SHP77 treated with DMSO at 0.1 percent for 48 hours (cell line): ENCODE data around the gene EIF5.

Source experiments
- DNase-seq: peaks from one replicate; lab custom pipeline; 2025; lab: John Stamatoyannopoulos, UW

Gene EIF5

DNA sequence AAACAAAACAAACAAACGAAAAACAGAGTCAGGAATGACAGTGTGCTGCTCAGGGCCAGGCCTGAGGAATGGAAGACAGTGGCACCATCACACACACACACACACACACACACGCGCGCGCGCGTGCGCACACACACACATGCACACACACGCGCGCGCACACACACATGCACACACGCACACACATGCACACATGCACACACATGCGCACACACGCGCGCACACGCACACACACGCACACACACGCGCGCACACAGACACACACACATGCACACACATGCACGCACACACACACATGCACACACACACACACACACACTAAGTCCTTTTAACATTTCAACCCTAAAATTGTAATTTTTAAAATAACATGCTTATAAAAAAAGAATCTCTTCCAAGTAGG lies 38.0 kb downstream of the EIF5 start:
- DNase-seq = no peak

DNA sequence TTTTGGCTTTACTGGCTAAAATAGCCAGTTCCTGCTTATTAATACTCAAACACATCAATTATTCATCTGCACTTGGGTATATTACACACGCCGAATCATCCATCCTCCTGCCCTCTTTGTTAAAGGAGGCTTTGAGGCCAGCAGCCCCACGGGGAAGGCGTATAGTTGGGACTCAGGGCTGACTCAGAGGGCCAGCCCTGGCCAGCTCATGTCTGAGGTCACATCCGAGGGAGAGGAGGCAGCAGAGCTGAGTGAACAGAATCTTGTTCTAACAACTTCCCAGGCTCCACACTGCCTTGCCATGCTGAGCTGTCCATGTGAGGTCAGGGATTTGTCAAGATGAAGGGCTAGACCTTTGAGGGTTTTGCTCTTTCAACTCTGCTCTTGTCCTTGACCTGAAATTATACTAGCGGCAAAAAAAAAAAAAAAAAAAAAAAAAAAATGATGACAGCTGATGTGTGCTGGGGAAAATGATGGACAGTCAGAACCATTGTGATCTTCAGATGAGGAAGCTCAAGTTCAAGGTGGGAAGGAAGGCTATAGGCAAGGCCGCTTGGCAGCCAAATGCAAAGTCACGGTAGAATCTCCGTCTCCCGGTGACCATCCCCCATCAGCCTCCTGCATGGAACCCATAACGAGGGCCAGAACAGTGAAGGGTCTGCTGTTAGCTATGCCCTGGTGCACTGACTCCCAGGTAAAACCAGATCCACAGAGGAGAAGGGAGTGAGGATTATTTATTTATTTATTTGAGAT lies 38.7 kb downstream of the EIF5 start:
- no peak for DNase-seq

DNA sequence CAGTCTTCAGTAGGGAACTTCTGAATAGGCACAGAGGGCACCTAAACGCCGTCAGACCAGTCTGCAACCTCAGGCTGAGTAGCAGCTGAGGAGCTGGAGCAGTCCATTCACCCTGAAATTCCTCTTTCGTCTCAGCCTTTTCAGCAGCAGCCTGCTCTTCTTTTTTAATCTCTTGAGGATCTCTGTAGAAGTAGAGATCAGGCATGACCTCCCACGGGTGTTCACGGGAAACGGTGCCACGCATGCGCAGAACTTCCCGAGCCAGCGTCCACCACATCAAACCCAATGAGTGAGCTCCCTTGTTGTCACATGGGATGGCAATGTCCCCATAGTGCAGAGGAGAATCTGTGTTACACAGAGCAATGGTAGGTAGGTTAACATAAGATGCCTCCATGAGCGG lies 40.1 kb downstream of the EIF5 start:
- DNase-seq = no peak

DNA sequence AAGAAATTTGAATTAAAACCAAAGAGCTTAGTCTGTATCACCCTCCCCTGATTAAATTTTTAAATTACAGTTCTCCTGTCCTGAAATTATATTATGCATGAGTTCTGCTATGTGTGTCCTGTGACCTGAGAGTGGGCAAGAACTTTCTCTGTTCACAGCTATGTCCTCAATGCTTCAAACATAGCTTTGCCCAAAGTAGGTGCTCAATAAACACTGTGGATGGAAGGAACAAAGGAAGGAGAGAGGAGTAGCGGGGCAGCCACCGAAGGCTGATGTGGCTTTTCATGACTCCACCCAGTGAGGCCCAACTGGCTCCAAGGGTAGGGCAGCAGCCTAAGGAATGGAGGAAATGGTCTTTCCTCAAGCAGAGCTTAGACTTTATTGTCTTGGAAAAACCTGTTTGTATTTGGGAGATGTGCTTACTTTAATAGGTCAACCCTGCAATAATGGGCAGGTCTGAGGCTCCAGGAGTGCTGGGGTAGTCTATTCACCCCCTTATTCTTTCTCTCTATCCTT lies 43.5 kb downstream of the EIF5 start:
- no peak for DNase-seq

DNA sequence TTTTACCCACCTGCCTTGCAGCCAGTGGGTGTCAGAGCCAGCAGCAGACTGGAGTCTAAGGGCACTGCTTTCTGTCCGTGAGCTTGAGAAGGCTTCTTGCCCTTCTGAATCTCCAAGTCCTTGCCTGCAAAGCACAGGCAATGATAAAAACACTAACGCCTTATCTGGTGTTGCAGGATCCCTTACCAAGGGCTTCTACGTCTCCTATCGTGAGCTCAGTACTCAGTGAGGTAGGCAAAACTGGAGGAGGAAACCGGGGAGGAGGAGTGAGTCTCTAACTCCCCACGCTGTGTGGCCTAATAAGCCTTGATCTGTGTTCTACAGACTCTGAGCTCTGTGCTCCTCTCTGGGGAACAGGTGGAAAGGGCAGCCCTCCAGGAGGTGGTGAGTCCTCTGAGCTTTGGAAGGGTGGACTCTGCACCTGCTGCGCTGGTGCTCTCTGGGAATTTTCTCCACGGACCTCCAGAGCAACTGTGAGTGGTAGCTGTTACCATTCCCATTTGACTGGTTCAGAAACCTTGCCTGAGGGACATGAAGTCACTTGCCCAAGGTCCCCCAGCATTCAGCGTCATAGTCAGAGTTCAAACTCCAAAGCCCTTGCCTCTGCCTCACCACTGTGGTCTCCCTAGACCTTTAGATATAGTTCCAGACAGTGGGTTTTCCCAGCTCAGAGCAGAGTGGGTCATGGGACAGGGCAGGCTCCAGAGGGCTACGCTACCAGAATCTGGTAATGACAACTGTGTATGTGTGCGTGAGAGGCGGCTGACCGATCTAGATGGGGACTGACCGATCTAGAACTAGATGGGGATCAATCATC lies 44.2 kb downstream of the EIF5 start:
- no peak for DNase-seq

DNA sequence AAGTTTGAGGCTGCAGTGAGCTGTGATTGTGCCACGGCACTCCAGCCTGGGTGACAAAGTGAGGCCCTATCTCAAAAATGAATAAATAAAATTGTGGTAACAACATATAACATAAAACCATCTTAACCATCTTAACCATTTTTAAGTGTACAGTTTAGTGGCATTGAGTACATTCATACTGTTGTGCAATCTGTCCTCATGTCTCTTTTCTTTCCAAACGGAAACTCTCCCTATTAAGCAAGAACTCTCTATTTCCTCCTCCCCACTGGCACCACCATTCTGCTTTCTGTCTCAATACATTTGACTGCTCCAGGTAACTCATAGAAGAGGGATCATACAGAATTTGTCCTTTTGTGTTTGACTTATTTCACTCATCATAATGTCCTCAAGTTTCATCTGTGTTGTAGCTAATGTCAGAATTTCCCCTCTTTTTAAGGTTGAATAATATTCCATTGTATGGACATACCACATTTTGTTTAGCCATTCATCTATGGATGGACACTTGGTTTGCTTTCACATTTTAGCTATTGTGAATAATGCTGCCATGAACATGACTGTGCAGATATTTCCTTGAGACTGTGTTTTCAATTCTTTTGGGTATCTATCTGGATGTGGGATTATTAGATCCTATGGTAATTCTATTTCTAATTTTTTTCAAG lies 46.8 kb downstream of the EIF5 start:
- no peak for DNase-seq

DNA sequence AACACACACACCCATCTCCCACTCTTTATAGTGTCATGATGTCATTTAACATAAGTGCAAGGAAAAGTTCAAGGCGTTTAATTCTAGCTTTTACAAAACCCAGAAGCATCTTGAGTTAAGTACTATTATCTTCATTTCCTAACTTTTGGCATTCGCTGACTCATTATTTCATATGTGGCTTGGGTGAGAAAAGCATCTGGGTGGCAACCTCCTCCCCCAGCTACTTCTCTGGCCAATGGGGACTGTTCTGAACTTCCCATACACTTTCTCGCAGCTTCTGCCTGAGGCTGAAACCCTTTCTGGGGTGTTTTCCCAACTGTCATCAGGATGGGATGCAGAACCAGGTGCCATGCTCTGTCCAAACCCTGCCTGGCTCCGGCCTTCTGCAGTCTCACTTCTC lies 48.3 kb downstream of the EIF5 start:
- DNase-seq = no peak

DNA sequence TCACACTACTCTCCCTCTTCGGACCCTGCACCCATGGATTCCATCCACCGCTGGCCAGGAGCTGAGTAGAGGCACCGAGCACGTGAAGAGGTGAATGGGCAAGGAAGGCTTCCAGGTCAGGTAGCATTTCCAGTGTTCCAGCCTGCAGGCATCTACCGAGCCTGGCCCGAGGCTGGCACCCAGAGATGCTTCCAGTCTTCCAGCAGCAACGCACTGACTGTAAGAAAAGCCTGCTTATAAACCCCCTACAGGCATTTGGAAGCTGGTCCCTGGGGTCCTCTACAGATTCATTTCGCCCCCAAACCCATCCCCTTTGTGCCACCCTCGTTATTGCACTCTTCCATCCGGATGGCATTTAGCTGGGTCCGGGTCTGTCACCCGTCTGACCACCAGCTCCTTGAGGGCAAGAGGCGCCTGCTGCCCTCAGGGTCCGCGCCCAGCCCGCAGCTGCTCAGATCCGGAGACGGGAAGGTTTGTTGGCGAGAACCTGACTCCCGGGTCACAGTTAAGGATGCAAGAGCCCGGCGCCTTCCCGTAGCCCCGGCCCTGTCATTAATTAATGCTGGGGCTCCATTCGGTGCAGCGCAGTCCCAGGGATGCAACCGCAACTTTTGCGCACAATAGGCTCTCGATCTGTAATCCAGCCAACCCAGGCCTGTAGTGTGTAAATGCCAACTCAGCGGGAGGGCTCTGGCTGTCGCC lies 50.6 kb downstream of the EIF5 start:
- no peak for DNase-seq

DNA sequence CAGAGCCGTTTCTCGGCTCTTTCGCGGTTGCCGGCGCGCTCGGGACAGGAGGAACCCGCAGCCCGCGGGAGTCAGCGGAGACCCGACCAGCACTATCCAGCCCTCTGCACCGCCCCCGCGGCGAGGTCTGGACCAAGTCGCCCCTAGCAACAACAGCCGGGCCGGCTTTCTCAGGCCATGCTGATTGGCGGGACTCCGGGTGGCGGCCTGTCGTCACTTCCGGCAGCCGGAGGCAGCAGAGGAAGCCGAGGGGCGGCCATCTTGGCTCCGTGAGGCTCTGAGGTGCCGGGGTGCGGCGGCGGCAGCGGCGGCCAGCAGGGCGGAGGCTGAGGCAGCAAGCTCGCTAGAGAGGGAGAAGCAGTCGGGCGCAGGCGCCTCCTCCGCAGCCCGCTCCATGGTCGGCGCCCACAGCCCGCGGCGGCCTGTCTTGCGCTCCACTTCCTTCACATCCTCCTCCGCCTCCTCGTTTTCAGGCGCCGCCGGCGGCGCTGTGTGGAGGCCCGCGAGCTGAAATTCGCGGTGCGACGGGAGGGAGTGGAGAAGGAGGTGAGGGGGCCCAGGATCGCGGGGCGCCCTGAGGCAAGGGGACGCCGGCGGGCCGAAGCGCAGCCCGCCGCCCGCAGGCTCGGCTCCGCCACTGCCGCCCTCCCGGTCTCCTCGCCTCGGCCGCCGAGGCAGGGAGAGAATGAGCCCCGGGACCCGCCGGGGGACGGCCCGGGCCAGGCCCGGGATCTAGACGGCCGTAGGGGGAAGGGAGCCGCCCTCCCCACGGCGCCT lies 51.3 kb downstream of the EIF5 start, which contains the start of gene MARK3:
Gene MARK3 (plus strand): TSS at position 264 of the 777 bp plus-strand sequence. CDS start 615 bp downstream, outside the sequence.
- DNase-seq = peak; percentile 87

DNA sequence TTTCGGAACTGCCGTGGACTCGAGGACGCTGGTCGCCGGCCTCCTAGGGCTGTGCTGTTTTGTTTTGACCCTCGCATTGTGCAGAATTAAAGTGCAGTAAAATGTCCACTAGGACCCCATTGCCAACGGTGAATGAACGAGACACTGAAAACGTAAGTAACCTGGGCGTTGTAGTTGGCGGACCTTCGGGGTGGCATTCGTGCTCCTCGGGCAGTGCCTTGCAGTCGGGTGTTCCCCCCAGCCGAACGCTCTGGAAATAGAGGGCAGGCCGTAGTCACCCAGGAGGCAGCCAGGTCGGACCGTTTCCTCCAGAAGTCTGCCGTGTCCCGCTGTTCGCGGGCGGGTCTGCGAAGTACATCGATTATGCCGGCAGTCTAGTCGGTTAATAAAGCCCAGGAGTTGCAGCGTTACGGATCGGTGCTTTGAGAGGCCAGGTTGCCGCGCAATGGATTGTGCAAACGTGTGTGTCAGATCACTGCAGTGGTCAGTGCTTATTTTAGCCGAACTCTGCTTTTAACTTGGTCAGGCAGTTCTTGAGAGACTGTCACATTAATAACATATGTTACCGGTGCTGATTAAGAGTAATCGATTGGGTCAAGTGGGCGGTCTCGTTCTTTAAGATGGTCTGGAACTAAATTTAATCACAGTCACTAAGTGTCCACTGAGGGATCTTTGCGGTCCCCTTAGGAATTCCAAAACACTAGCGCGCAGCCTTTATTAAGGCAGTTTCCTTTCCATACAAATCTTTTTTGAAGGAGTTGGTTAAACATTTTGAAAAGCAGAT lies 52.1 kb downstream of the EIF5 start:
- no peak for DNase-seq

DNA sequence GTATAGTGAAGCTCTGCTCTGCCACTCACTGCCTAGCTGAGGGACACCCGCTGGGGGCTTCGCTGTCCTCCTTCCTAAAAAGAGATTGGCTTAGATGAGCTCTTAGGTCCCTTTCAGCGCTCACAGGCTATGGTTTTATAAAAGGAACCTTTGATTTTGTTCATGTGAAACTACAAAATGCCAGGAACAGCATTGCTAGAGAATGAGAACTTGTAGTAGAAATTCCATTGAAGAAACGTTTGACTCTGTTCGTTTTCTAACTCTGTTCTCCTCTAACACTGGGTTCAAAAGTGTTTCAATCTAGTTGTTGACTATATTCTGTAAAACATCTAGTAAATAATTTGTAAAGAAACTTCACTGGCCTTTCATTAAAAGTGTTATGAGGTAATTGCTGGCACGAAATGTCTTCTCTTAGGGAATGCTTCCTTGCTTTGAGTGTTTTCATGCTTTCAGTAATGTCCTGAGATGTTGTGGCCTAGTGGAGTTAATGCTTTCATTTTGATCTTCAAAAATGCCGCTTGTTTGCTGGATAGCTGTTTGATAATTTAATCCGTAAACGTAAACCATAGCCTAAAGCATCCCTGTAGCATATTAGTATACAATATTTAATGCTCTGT lies 52.8 kb downstream of the EIF5 start:
- DNase-seq = no peak

DNA sequence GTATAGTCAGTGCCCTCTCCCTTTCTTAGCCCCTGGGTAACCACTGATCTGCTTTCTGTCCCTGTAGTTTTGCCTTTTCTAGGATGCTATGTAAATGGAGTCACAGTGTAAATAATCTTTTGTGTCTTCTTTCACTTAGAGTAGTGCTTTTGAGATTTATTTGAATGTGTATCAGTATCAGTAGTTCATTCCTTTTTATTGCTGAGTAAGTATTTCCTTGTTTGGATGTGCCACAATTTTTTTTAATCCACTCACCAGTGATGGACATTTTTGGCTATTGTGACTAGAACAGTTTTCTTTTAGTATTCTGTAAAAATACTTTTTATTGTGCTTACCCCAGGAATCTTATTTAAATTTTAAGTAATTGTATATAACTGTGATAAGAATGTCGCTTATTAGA lies 54.6 kb downstream of the EIF5 start:
- DNase-seq = no peak

DNA sequence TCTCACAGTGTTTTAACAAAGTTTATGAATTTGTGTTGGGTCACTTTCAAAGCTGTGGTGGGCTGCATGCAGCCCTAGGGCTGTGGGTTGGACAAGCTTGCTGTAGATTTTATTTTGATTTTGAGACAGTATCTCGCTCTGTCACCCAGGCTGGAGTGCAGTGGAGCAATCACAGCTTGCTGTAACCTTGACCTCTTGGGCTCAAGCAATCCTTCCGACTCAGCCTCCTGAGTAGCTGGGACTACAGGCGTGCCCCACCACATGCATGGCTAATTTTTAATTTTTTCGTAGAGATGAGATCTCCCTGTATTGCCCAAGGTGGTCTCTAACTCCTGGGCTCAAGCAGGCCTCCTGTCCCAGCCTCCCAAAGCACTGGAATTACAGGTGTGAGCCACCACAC lies 56.6 kb downstream of the EIF5 start:
- no peak for DNase-seq

DNA sequence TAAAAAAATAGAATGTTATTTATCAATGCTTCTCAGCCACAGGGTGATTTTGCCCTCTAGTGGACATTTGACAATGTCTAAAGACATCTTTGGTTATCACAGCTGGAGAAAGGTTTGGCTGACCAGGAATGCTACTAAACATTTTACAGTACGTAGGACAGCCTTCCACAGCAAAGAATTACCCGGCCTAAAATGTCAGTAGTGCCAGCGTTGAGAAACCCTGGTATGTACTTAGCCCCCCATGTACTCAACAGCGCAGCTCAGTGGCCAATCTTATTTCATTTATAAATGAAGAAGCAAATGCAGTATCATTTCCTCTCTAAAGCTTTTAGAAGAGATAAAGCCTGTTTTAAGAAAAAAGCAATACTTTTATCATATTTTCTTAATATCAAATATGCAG lies 57.0 kb downstream of the EIF5 start:
- no peak for DNase-seq

DNA sequence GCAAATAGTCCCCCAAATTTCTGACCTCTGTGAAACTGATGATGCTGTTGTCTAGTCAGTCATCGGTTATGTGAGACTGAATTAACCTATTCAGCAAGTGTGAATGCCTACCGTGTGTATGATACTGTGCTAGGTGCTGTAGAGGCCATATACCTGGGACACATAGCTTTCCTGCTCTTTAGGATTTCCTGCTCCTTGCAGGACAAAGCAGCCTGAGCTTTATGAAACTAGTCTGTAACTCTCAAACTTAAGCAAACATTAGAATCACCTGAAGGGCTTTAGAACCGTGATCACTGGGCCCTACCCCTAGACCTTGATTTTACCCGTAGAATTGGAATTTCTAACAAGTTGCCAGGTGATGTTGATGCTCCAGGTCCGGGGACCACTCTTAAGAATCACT lies 58.1 kb downstream of the EIF5 start:
- DNase-seq = no peak

DNA sequence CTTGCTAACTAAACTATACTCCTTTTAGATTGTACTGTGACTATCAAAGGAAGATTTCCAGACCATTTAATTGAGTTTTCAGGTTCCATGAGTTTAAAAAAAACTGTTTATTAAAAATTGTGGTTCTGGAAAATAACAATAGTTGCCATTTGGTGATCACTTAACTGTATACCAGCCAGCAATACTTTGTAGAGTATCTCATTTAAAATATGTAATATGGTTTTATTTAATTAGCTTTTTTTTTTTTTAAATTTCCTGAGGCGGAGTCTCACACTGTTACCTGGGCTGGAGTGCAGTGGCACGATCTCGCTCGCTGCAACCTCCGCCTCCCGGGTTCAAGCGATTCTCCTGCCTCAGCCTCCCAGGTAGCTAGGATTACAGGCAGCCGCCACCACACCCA lies 58.5 kb downstream of the EIF5 start:
- DNase-seq = no peak

DNA sequence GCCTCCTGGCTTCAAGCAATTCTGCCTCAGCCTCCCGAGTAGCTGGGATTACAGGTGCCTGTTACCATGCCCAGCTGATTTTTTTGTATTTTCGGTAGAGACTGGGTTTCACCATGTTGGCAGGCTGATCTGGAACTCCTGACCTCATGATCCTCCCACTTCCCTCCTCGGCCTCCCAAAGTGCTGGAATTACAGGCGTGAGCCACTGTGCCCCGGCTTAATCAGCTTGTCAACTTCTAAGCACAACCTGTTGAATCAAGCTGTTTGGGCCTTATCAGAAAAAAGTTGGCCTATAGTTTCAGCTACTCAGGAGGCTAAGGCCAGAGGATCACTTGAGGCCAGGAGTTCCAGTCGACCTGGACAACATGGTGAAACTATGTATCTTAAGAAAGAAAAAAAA lies 59.0 kb downstream of the EIF5 start:
- DNase-seq = no peak

DNA sequence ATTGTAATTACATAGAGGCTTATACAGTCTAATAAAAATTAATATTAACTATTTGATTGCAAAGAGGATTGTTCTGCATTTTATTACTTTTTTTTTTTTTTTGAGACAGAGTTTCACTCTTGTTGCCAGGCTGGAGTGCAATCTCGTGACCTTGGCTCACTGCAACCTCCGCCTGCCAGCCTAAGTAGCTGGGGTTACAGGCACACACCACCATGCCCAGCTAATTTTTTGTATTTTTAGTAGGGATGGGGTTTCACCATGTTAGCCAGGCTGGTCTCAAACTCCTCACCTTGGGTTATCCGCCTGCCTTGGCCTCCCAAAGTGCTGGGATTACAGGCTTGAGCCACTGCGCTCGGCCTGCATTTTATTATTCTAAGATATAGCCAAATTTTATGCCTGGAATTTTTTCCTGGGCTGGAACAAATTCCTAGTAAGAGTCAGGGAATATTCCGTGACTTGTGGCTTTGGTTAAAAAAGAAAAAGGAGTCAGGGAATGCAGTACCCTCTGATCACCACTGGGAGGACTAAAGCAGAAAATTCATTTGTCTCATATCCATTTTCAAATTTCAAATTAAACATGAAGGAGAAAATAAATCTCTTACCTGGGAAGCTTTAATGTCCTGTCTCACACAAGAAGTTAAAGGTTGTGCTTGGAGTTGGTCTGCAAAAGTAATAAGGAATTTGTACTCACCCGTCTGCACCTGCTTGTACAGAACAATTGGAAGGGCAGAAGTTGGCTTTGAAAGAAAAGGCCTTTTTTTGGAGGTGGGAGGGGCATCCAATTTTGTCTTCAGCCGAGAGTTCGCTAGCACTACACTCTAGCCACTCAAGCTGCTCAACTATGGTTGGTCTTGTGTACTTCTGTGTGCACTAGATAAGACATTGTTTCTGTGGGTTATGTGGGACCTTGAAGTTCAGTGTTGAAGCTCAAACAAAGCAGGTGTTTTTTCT lies 59.9 kb downstream of the EIF5 start:
- no peak for DNase-seq
